HG02798 (cell line): Measurements from ENCODE around the gene PATJ.
"Not testable (repeated sequence)": the region's sequence is repeated elsewhere in the genome, so short reads cannot be mapped to it uniquely, and the experiment has no call there.

Experiments used
- ATAC-seq: cut with Tn5 transposase; IDR thresholded peaks from one replicate; pipeline ENCODE4 v1.9.1; 2021; ENCODE audit warnings: mild to moderate bottlenecking; ENCODE audit not compliant: unreplicated experiment, poor library complexity

The PATJ gene

DNA sequence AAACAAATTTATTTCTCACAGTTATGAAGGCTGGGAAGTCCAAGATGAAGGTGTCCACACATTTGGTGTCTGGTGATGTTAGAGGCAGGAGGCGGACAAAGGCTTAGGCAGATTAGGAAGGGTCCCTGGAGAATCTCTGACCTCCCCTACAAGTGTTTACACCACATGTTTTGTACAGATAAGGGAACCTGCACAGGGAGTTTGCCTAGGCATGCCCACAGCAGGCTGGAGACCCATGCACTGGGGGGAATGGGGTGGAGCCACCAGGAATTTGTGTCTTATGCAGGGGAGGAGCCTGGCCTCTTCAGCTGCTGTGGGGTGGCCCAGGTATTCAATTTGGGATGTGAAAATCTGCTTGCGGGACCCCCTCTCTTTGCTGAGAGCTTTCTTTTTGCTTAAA lies 131.3 kb downstream of the PATJ start:
- ATAC-seq, result no peak

DNA sequence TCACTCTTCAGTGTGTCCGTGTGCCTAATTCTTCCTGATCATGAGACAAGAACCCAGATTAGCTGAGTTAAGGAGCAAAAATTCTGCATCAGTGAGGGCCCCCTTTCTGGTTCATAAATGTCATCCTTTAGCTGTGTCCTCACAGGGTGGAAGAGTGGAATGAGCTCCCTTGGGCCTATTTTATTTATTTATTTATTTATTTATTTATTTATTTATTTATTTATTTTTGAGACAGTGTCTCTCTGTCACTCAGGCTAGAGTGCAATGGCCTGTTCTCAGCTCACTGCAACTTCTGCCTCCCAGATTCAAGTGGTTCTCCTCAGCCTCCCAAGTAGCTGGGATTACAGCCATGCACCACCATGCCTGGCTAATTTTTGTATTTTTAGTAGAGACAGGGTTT lies 131.7 kb downstream of the PATJ start:
- no peak for ATAC-seq

DNA sequence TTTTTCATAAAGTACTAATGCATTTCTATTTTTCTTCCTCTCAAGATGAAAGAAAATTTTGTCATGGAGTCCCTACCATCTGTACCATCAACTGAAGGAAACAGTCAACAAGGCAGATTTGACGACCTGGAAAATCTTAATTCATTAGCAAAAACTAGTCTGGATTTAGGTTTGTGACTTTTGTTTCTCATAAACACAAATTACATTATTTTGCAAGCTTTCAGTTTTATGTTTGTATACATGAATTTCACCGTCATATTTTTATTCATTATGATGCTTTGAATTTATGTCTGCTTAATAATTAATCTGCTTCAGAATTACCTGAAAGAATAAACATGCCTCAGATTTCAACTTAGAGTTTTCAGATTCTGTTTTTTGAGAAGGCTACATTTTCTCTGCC lies 132.9 kb downstream of the PATJ start:
- no peak for ATAC-seq

DNA sequence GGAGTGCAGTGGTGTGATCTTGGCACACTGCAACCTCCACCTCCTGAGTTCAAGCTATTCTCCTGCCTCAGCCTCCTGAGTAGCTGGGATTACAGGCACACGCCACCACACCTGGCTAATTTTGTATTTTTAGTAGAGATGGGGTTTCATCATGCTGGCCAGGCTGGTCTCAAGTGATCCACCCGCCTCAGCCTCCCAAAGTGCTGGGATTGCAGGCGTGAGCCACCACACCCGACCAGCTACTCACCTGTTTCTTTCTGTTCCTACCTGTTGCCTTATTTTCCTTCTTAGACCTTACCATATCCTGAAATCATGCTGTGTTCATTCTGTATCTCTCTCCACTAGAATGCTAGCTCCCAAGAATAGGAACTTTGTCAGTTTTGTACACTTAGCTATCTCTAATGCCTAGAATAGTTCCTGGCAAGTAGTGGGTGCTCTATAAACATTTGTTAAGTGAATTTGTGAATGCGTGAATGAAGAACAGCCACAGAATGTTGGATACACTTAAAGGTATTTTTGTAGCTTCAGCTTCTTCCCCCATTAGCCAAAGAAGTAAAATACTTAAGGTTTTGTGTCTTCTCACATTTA lies 137.7 kb downstream of the PATJ start:
- ATAC-seq, result not testable (repeated sequence)

DNA sequence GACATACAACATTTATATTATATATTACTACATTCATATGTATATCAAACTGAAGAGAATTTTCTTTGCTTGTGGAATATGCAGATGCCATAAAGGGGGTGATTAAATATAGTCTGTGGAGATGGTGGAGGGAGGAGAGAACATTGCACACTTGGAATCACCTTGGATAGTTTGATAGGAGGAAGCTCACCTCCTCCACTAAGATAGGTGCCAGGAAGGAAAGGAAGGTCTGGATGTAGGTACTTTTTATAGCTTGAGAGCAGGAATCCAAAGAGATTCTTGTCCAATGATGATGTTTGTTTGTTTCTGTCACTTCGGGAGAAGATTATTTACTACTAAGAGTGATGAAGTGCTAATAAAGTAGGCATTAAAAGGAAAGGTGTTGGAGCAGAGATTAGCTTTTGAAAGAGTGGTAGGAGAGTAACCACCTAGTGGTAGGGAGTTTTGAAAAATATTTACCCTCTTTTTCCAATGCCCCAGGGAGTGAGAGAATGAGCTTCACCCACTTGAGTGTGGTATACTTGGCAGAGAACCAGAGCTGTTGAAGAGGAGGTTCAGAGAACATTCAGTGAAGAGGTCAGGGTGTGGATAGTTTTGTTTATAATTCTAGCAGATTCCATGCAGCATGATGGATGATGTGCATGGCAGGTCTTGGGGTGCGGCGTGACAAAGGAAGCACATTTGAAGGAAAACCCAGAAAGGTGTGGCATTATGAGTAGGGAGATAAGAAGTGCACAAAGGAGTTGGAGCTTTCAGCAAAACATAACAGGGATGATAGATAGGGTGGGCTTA lies 145.0 kb downstream of the PATJ start:
- no peak for ATAC-seq

DNA sequence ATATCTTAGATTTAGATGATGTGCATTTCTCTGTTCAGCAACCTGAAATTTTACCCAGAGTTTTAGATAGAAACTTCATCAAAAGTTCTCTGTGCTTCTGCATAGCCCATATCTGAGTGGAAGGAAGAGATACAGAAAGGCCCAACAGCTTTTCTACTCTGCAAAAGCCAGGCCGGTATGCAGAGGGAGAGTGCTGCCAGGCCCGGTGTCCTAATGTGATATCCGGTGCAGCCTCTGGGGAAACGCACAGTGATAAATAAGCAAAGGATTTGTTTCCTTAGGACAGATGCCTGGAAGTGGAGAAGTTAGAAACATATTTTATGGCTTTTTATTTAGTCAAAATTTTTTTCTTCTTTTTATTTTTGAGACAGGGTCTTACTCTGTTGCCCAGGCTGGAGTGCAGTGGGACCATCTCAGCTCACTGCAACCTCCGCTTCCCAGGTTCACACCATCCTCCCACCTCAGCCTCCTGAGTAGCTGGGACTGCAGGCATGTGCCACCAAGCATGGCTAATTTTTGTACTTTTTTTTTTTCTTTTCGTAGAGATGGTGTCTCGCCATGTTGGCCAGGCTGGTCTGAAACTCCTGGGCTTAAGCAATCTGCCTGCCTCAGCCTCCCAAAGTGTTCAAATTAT lies 145.8 kb downstream of the PATJ start:
- no peak for ATAC-seq

DNA sequence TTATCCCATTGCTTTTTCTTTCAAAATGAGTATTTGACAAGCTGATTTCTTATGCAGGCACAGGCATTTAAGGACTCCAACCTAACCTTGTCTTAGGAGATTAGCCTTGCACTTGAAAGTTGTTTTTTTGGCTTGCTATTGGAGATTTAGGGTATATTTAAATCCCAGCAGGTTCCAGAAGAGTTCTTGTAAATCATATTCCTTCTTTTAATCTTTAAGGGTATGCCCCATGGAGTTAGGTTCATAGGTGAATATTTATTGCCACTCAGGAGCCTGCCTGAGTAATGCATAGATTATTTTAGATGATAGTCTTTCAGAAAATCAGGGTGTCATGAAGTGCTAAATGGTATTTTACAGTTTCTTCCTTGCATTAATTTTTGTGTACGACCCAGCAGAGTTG lies 146.5 kb downstream of the PATJ start:
- ATAC-seq, result no peak

DNA sequence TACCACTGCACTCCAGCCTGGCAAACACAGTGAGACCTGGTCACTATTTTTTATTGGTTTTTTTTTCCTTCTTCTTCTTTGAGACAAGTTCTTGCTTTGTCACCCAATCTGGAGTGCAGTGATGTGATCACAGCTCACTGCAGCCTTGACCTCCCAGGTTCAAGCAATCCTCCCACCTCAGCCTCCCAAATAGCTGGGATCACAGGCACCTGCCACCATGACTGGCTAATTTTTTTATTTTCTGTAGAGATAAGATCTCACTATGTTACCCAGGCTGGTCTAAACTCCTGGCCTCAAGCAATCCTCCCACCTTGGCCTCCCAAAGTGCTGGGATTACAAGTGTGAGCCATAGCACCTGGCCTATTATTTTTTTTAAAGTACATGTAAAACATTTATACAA lies 148.2 kb downstream of the PATJ start:
- ATAC-seq, result not testable (repeated sequence)

DNA sequence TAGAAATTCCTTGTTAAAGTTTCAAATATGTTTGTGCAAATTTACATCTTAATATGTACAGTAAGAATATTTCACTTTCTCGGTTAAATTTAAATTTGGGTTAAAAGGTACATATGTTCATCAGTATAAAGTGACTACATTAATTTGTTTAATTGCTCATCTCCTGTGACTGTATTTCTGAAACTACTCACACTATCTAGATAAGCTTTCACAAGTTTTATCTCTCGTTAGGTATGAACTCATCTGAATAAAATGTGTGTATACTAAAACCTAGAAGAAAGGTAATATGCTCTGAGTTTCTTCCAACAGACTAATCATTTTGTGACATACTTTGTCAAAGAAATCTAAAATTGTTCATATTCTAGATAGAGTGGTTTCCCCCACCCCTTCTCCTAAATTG lies 150.7 kb downstream of the PATJ start:
- ATAC-seq, result no peak

DNA sequence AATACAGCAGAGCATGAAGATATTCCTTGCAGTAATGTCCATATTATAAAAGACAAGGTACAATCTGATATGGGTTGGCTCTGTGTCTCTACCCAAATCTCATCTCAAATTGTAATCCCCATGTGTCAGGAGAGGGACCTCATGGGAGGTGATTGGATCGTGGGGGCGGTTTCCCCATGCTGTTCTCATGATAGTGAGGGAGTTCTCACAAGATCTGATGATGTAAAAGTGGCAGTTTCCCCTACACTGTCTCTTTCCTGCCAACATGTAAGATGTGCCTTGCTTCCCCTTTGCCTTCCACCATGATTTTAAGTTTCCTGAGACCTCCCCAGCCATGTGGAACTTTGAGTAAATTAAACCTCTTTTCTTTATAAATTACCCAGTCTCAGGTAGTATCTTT lies 152.0 kb downstream of the PATJ start:
- ATAC-seq, result not testable (repeated sequence)

DNA sequence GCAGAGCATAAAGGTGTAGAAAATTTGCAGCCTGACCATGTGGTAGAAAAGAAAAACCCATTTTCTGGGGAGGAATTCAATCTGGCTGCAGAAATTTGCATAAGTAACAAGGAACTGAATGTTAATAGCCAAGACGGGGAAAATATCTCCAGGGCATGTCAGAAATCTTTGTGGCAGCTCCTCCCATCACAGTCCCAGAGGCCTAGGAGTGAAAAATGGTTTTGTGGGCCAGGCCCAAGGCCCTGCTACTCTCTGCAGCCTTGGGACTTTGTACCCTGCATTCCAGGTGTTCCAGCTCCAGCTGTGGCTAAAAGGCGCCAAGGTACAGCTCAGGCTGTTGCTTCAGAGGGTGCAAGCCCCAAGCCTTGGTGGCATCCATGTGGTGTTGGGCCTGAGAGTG lies 152.9 kb downstream of the PATJ start:
- no peak for ATAC-seq

DNA sequence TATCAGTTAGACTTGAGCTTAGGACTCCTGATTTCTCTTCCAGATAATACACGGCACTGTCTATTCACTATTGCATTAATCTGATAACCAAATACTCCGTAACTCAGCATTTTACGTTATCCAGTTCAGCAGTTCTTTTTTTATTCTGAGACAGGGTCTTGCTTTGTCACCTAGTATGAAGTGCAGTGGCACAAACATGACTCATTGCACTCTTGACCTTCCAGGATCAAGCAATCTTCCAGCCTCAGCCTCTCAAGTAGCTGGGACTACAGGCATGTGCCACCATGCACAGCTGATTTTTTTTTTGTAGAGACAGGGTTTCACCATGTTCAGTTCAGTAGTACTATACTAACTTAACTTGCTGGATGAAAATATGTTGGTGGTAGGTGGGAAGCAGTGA lies 156.4 kb downstream of the PATJ start:
- no peak for ATAC-seq

DNA sequence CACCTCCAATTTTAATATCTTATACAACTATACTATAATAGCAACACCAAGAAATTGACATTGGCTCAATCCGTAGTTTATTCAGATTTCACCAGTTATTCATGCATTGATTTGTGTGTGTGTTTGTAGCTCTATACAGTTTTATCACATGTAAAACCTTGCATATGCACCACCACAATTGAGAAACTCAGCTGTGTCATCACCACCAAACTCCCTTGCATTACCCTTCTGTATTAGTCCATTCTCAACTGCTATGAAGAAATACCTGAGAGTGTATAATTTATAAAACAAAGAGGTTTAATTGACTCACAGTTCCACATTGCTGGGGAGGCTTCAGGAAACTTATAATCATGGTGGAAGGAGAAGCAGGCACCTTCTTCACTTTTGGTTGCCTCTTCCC lies 162.1 kb downstream of the PATJ start:
- no peak for ATAC-seq

DNA sequence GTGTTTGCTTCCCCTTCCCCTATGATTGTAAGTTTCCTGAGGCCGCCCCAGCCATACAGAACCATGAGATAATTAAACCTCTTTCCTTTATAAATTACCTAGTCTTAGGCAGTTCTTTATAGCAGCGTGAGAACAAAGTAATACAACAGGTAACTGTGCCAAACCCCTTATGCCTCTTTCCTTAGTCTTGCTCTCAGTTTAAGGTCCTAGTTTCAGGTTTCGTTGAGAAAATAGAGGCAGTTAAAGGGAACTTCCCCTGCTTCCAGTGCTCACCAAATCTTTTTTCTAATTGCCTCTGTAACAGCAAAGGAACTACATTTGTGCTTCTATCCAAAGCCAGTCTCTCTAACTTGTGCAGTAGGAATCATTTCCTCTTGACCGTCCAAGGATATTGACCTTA lies 164.8 kb downstream of the PATJ start:
- ATAC-seq, result no peak

DNA sequence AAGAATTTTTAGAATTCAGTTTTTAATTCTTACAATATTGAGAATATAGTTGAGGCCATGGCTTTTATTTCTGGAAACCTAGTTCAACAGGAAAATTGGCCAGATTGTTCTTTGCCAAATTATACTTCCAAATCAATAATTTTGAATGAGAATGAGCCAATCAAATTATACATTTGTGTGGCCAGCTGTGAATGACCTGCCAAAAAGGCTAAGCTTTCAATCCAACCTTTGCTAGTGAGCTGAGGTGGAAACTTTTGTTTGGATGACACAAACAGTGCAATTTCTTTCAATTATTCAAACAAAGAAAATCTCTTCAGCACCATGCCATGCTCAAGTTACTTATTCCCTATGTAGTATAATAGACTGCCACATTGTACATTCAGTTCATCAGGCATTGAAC lies 167.8 kb downstream of the PATJ start:
- ATAC-seq, result no peak

DNA sequence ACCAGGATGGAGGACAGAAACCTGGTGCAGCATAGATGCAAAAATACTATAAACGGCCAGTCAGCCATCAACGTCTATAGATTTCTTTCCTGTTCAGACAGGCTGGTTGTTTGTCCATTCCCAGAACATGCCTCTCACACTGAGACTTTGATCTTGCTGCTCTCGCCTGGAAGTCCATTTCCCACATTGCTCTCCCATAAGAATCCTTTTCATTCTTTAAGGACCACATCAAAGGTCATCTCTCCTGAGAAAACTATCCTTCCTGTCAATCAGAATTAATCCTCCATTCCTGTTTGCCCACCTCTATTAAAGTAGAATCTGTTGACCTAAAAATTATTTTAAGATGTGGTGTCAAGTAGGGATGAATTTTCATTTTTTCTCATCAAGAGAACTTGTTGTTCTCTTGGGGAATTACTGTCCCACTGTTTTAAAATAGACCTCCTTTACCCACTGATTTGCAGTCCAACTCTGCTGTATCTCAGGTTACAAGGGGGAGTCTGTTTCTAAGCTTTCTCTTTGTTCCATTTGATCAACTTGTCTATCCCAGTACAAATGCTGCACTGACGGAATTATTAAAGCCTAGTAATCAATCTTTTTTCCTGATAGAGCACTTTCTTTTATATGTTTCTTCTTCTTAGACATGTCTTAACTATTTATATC lies 172.7 kb downstream of the PATJ start:
- no peak for ATAC-seq

DNA sequence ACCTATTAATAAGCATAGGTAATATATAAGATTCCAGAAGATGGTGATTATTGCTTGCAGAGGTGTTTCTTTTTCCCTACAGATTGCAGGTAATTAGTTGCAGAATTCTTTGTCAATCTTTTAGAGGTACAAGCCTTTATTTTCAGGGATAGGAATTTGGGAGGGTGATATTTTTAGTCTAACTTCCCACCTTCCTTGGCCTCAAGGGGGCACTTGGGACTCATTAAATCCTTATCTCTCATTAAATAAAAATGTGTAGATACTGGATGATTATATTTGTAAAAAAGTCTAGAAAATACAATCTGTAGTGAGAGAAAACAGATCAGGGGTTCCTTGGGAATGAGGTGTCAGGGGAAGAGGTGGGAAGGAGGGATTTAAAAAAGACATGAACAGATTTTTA lies 179.2 kb downstream of the PATJ start:
- no peak for ATAC-seq

DNA sequence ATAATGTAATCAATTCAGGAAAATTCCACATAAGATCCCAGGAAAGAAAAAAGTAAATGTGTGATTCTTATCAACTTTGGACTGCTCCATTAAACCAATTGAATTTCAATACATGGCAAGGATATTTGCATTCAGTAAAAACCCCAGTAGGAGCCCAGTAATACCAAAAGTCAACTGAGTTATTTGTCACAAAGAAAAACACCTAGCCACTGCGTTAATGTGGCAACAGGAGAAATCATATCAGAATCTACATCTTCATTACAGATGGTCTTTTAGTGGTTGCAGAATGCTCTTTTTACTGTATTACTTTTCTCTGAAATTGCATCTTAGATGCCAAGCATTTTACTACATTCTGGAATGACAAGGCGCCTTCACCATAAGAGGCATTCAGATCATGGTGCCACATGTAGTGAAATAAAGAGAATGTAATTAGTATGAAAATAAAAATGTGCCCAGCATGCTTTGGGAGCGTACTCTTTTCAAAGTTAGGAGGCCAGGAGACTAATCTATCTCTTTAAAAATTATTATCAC lies 180.7 kb downstream of the PATJ start:
- ATAC-seq, result no peak

DNA sequence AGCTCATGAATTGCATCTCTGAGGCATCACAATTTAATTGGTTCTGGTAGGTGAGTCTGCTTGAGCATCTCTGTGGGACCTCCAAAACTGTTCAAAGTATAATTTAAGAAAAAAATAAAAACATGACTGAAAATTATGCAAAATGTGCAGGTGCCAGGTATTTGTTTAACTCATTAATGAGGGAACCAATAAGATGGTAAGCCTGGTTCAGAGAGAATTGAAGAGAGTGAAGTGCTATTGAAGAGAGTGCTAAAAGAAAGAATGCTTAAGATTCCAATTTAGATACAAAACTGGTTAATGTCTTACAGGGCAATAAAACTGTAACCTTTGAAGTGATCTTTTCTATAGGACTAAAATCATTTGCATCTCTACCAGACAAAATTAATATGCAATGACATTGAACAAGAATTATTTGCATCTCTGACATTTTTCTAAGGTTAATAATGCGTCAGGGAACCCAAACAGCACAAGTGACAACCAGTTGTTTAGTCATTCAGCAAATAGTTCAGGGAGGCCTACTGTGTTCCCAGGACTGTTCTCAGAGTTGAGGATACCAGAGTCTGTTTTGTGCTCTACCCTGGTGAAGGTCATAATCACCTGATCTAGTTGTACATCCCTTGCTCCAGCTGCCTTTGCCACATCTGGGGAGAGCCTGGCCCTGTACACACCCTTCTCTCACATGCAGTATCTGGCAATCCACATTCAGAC lies 183.5 kb downstream of the PATJ start:
- no peak for ATAC-seq

DNA sequence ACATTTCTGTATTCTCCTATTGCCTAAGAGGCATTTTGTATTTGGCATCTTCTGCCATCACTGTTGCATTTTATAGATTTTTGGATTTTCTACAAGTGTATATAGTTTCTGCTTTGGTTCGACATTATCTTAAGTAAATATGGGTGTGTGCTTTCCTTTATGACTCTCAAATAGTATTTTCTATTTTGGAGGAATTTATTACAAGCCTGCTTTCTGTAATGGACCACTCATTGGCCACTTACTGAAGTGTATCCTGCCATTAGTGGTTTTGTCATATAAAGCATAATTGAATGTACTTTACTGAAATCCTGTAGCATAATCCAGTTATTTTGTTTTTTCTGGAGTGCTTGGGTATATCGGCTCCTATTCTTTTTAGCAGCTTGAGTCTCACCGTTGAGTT lies 184.3 kb downstream of the PATJ start:
- no peak for ATAC-seq
